Skeletal muscle cell (primary cell): Measurements from ENCODE around the gene STRAP.

Experiments used
- DNase-seq: peaks from one replicate; pipeline ENCODE4 v3.0.0-alpha.2; 2010; ENCODE audit warnings: low read depth
- H3K4me3 ChIP-seq: 2 replicates; pipeline ENCODE4 v1.5.1; 2011; ENCODE audit warnings: low read depth, mild to moderate bottlenecking, control low read depth, low read length, moderate library complexity

Gene STRAP

GRCh38 chr12:15882118-15882971 is at the start of gene STRAP:
STRAP (plus strand) TSS chr12:15882387; CDS start chr12:15882708, 321 bp downstream.
- peak within 1 kb of the TSS; percentile 99 for H3K4me3 ChIP-seq
- DNase-seq = peak; percentile 92

- no peak overlapping the region for H3K4me3 ChIP-seq
- no peak for DNase-seq
Observed at GRCh38 chr12:15834575-15834974, 47.6 kb upstream of the STRAP start.

GRCh38 chr12:15837141-15837790 is 44.9 kb upstream of the STRAP start:
- H3K4me3 ChIP-seq = no peak overlapping the region
- no peak for DNase-seq

- no peak for DNase-seq
- no peak overlapping the region for H3K4me3 ChIP-seq
Observed at GRCh38 chr12:15839041-15839440, 43.1 kb upstream of the STRAP start.

GRCh38 chr12:15839682-15840081 is 42.5 kb upstream of the STRAP start:
- no peak overlapping the region for H3K4me3 ChIP-seq
- no peak for DNase-seq

GRCh38 chr12:15842108-15842507 is 40.1 kb upstream of the STRAP start:
- H3K4me3 ChIP-seq = no peak overlapping the region
- DNase-seq = peak; percentile 91

- peak; percentile 75 for DNase-seq
Observed at GRCh38 chr12:15846887-15847286, 35.3 kb upstream of the STRAP start.

GRCh38 chr12:15848606-15849005 is 33.6 kb upstream of the STRAP start:
- no peak for DNase-seq
- no peak overlapping the region for H3K4me3 ChIP-seq

More at GRCh38 chr12:15846887-15847286, 35.3 kb upstream of the STRAP start:
- no peak overlapping the region for H3K4me3 ChIP-seq

GRCh38 chr12:15851045-15851620 is 31.1 kb upstream of the STRAP start:
- H3K4me3 ChIP-seq = no peak overlapping the region
- no peak for DNase-seq

GRCh38 chr12:15851919-15852318 is 30.3 kb upstream of the STRAP start:
- DNase-seq = no peak
- no peak overlapping the region for H3K4me3 ChIP-seq

- DNase-seq = peak; percentile 95
- no peak overlapping the region for H3K4me3 ChIP-seq
Observed at GRCh38 chr12:15852383-15852782, 29.8 kb upstream of the STRAP start.

GRCh38 chr12:15853877-15854276 is 28.3 kb upstream of the STRAP start:
- no peak overlapping the region for H3K4me3 ChIP-seq
- no peak for DNase-seq

- no peak overlapping the region for H3K4me3 ChIP-seq
- no peak for DNase-seq
Observed at GRCh38 chr12:15854916-15855315, 27.3 kb upstream of the STRAP start.

GRCh38 chr12:15855646-15856045 is 26.5 kb upstream of the STRAP start:
- DNase-seq = peak; percentile 34
- no peak overlapping the region for H3K4me3 ChIP-seq

GRCh38 chr12:15856097-15856982 is 25.8 kb upstream of the STRAP start:
- no peak overlapping the region for H3K4me3 ChIP-seq
- no peak for DNase-seq

- DNase-seq = no peak
- no peak overlapping the region for H3K4me3 ChIP-seq
Observed at GRCh38 chr12:15858353-15858752, 23.8 kb upstream of the STRAP start.

GRCh38 chr12:15859116-15859515 is 23.1 kb upstream of the STRAP start:
- DNase-seq = no peak
- no peak overlapping the region for H3K4me3 ChIP-seq

GRCh38 chr12:15861404-15861803 is 20.8 kb upstream of the STRAP start:
- no peak for DNase-seq

GRCh38 chr12:15862840-15863239 is 19.3 kb upstream of the STRAP start:
- no peak for DNase-seq
- H3K4me3 ChIP-seq = no peak overlapping the region

More at GRCh38 chr12:15861404-15861803, 20.8 kb upstream of the STRAP start:
- H3K4me3 ChIP-seq = no peak overlapping the region
